Measurements from ENCODE around the gene ATF7.
A peak's percentile ranks its signal among the peaks of the same experiment; 100 is the strongest.

Gene ATF7

DNA sequence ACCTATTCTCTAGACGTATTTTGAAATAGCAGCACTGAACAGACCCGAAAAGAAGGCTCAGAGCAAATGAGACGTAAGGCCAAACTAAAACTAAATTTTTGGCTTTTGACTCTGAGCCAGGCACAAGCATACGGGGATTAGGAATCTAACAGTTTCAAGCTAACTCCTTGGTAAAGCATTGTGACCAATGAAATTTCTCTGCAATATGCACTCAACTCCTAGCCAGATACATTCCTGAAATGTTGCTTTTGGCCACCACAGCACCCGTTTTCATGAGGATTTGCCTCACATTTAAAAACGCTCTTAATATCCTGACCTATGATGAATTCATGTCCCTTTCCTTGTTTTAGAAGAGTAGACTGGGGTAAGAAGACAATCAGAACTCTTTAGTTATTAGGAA lies 65.8 kb downstream of the ATF7 start (continued):
- TF ChIP-seq, protein P1, sequence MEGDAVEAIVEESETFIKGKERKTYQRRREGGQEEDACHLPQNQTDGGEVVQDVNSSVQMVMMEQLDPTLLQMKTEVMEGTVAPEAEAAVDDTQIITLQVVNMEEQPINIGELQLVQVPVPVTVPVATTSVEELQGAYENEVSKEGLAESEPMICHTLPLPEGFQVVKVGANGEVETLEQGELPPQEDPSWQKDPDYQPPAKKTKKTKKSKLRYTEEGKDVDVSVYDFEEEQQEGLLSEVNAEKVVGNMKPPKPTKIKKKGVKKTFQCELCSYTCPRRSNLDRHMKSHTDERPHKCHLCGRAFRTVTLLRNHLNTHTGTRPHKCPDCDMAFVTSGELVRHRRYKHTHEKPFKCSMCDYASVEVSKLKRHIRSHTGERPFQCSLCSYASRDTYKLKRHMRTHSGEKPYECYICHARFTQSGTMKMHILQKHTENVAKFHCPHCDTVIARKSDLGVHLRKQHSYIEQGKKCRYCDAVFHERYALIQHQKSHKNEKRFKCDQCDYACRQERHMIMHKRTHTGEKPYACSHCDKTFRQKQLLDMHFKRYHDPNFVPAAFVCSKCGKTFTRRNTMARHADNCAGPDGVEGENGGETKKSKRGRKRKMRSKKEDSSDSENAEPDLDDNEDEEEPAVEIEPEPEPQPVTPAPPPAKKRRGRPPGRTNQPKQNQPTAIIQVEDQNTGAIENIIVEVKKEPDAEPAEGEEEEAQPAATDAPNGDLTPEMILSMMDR (tag by site-specific recombination; IDR thresholded peaks at IDR 0.05): no peak
- TF ChIP-seq ZNF624 (tag by site-specific recombination; IDR thresholded peaks at IDR 0.05): no peak
- TF ChIP-seq GLIS1 (tag by site-specific recombination; IDR thresholded peaks at IDR 0.05): no peak
- no peak for TF ChIP-seq ZNF221 (tag by site-specific recombination; IDR thresholded peaks at IDR 0.05; ENCODE audit: borderline replicate concordance)
- no peak for TF ChIP-seq ZNF174 (tag by site-specific recombination; IDR thresholded peaks at IDR 0.05)
- TF ChIP-seq ZNF274 (IDR thresholded peaks at IDR 0.05; ENCODE audit: low read length): no peak
- TF ChIP-seq ZNF274 (tag by site-specific recombination; IDR thresholded peaks at IDR 0.05; ENCODE audit: borderline replicate concordance): no peak
- TF ChIP-seq SP7 (tag by site-specific recombination; IDR thresholded peaks at IDR 0.05): no peak
- no peak for TF ChIP-seq ZNF561 (tag by site-specific recombination; IDR thresholded peaks at IDR 0.05; ENCODE audit: borderline replicate concordance)

DNA sequence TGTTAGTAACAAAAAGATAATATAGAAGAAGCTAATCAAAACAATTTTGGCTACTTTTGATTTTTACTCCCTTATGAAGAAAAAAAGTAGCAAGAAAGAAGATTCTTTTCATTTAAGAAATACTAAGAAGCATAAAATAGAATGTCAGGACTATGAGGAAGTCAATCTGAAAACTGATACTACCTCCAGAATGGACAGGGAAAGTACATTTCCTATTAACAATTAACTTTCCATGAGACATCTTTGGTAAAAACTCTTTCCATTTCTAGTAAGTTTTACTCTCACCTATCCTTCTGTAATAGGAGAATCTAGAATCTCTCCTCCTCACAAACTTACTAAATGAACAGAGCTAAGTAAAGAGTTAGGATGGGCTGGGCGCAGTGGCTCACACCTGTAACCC lies 67.6 kb downstream of the ATF7 start:
- H3K4me1 ChIP-seq (ENCODE audit: control insufficient read depth, insufficient read depth, low read length): 0 out of 2 replicates have a peak, but pooled peaks cover 2% of the 10 kb centered on the region
- CTCF ChIA-PET: interaction anchor here (0.7 to 1.2 kb wide), 3 partner anchors 9 to 369 kb away, joined by 3 to 5 read pairs (median 4); no protein-coding TSS in a partner anchor
- H3K27ac ChIP-seq (ENCODE audit: extremely low read depth, low read depth, low read length): no peak overlapping the region

DNA sequence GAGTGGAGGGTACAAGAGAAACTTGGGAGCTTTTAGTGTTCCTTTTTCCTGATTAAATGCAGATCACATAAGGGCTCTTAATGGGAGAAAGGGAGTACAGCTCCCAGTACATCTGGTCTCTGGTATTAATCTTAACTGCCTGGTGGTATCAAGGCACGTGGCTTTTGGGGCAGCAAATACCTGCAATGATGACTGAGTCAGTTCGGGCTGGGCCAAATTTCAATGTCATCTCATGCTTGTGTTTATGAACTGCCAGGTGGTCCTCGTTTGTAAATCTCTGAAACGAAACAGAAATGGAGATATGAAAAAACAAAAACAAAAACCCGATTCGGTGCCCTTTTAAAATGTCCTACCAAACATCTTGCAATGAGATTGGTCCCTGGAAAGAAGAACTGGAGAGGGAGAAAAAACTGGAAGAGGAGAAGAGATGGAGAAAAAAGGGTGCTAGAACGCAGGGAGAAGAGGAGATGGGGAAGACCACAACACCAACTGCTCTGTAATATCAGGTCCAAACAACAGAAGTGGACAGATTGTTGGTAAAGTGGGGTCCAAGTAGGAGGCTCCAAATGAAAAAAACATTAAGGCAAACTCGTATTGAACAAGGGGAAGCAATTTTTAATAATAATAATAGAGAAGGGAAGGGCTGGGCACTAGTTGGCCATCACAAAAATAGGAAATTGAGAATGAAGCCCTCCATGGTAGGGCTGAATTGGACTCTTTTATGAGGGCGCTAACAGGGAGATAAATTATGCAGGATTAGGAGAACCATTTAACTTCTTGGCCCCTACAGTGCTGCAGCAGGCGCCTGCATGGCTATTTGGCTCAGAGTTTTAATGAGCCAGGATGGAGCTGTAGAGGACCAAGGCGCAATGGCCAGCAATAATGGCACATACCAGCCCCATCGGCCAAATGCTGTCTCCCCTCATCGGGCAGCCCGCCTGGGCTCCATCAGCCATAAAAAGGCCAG lies 73.5 kb downstream of the ATF7 start:
- POLR2A ChIA-PET: no interaction called here
- peaks cover 8% of the 10 kb centered on the region for H3K4me1 ChIP-seq (ENCODE audit: control insufficient read depth, insufficient read depth, low read length)
- no peaks in the 10 kb centered on the region for H3K9me3 ChIP-seq (ENCODE audit: control insufficient read depth, insufficient read depth, low read depth, low read length)
- H3K36me3 ChIP-seq (ENCODE audit: control insufficient read depth in 2 of 2, insufficient read depth in 1 of 2, low read length in 2 of 2): peaks cover 7 to 16% of the 10 kb centered on the region in 2 experiments; a peak in 2 of 3 replicates
- H3K27ac ChIP-seq (ENCODE audit: extremely low read depth, low read depth, low read length): 0 out of 2 replicates have a peak overlapping the region, but pooled peaks have one; percentile 24
- no peak overlapping the region for H3K4me3 ChIP-seq (ENCODE audit: low read depth, low read length)
- CTCF ChIA-PET: interaction anchor here (0.8 to 2.1 kb wide), 3 partner anchors 8 to 150 kb away, joined by 3 to 6 read pairs (median 3); partner anchors contain the start of gene ATP5MC2
- TF ChIP-seq ZNF561 (tag by site-specific recombination; IDR thresholded peaks at IDR 0.05; ENCODE audit: borderline replicate concordance): 0 out of 2 replicates have a peak, but pooled peaks have one; percentile 43
- TF ChIP-seq, protein P2, sequence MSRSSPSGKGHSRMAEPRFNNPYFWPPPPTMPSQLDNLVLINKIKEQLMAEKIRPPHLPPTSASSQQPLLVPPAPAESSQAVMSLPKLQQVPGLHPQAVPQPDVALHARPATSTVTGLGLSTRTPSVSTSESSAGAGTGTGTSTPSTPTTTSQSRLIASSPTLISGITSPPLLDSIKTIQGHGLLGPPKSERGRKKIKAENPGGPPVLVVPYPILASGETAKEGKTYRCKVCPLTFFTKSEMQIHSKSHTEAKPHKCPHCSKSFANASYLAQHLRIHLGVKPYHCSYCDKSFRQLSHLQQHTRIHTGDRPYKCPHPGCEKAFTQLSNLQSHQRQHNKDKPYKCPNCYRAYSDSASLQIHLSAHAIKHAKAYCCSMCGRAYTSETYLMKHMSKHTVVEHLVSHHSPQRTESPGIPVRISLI (tag by site-specific recombination; IDR thresholded peaks at IDR 0.05): no peak
- TF ChIP-seq IKZF3 (tag by site-specific recombination; IDR thresholded peaks at IDR 0.05): peak; percentile 39; the same call in 1 of the 2 replicates
- no peak for TF ChIP-seq EGR2 (tag by site-specific recombination; IDR thresholded peaks at IDR 0.05; ENCODE audit: low read depth)
- no peak for TF ChIP-seq ZNF266 (tag by site-specific recombination; IDR thresholded peaks at IDR 0.05; ENCODE audit: low read depth)
- 0 out of 2 replicates have a peak, but pooled peaks have one; percentile 17 for TF ChIP-seq WT1 (tag by site-specific recombination; IDR thresholded peaks at IDR 0.05)
- TF ChIP-seq ZNF843 (tag by site-specific recombination; IDR thresholded peaks at IDR 0.05): peak; percentile 42; the same call in 1 of the 2 replicates
- TF ChIP-seq, protein P3, sequence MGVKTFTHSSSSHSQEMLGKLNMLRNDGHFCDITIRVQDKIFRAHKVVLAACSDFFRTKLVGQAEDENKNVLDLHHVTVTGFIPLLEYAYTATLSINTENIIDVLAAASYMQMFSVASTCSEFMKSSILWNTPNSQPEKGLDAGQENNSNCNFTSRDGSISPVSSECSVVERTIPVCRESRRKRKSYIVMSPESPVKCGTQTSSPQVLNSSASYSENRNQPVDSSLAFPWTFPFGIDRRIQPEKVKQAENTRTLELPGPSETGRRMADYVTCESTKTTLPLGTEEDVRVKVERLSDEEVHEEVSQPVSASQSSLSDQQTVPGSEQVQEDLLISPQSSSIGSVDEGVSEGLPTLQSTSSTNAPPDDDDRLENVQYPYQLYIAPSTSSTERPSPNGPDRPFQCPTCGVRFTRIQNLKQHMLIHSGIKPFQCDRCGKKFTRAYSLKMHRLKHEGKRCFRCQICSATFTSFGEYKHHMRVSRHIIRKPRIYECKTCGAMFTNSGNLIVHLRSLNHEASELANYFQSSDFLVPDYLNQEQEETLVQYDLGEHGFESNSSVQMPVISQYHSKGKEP (tag by site-specific recombination; IDR thresholded peaks at IDR 0.05): peak; percentile 90
- peak; percentile 72 for TF ChIP-seq ZIC2 (tag by site-specific recombination; IDR thresholded peaks at IDR 0.05)
- no peak for TF ChIP-seq ZNF423 (tag by site-specific recombination; IDR thresholded peaks at IDR 0.05)
- TF ChIP-seq, protein P4, sequence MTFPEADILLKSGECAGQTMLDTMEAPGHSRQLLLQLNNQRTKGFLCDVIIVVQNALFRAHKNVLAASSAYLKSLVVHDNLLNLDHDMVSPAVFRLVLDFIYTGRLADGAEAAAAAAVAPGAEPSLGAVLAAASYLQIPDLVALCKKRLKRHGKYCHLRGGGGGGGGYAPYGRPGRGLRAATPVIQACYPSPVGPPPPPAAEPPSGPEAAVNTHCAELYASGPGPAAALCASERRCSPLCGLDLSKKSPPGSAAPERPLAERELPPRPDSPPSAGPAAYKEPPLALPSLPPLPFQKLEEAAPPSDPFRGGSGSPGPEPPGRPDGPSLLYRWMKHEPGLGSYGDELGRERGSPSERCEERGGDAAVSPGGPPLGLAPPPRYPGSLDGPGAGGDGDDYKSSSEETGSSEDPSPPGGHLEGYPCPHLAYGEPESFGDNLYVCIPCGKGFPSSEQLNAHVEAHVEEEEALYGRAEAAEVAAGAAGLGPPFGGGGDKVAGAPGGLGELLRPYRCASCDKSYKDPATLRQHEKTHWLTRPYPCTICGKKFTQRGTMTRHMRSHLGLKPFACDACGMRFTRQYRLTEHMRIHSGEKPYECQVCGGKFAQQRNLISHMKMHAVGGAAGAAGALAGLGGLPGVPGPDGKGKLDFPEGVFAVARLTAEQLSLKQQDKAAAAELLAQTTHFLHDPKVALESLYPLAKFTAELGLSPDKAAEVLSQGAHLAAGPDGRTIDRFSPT (tag by site-specific recombination; IDR thresholded peaks at IDR 0.05): peak; percentile 41; the same call in 1 of the 2 replicates
- TF ChIP-seq, protein P5, sequence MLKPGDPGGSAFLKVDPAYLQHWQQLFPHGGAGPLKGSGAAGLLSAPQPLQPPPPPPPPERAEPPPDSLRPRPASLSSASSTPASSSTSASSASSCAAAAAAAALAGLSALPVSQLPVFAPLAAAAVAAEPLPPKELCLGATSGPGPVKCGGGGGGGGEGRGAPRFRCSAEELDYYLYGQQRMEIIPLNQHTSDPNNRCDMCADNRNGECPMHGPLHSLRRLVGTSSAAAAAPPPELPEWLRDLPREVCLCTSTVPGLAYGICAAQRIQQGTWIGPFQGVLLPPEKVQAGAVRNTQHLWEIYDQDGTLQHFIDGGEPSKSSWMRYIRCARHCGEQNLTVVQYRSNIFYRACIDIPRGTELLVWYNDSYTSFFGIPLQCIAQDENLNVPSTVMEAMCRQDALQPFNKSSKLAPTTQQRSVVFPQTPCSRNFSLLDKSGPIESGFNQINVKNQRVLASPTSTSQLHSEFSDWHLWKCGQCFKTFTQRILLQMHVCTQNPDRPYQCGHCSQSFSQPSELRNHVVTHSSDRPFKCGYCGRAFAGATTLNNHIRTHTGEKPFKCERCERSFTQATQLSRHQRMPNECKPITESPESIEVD (tag by site-specific recombination; IDR thresholded peaks at IDR 0.05): peak; percentile 38; the same call in 1 of the 2 replicates
- no peak for TF ChIP-seq HOXC10 (CRISPR knock-in tag; IDR thresholded peaks at IDR 0.05)

More for the DNA sequence above, 67.6 kb downstream of the ATF7 start:
- POLR2A ChIA-PET: no interaction called here
- TF ChIP-seq ZNF768 (tag by site-specific recombination; IDR thresholded peaks at IDR 0.05): no peak
- peak; percentile 92 for TF ChIP-seq PRDM1 (tag by site-specific recombination; IDR thresholded peaks at IDR 0.05)
- no peak for TF ChIP-seq SCRT1 (tag by site-specific recombination; IDR thresholded peaks at IDR 0.05; ENCODE audit: borderline replicate concordance)
- TF ChIP-seq ZNF302 (tag by site-specific recombination; IDR thresholded peaks at IDR 0.05; ENCODE audit: low read depth): no peak
- no peak for TF ChIP-seq ZNF114 (tag by site-specific recombination; IDR thresholded peaks at IDR 0.05)
- Histone ChIP-seq H3K4me3 (ENCODE audit: low read depth, low read length) (no peak overlapping the region), H3K36me3 (ENCODE audit: control insufficient read depth in 2 of 2, insufficient read depth in 1 of 2, low read length in 2 of 2) (no peaks in the 10 kb centered on the region; a peak in 1 of 3 replicates), H3K9me3 (ENCODE audit: control insufficient read depth, insufficient read depth, low read depth, low read length) (no peaks in the 10 kb centered on the region)

Measured in HEK293 (cell line).